K562 (cell line): ENCODE data around the gene ZC3H12A. TPM values are rescaled to one million over a fixed set of nuclear protein-coding genes. Genes with fewer than 3 reads are reported as not detected.
A peak's percentile ranks its signal among the peaks of the same experiment; 100 is the strongest.

Source experiments
- ATAC-seq: fragments of 200-7000 bp; cut with Tn5 transposase; 3 replicates; pipeline ENCODE4 v1.9.1; 2020; ENCODE audit warnings: moderate library complexity
- Bru-seq: library from RNA; stranded (reverse); fragments of 400-500 nt; gene quantifications from one replicate; lab custom pipeline; 2021; lab: Mats Ljungman, UMichigan
- BruChase-seq, 2 experiments: library from RNA; stranded (reverse); fragments of 400-500 nt; gene quantifications; one replicate each; lab custom pipeline; 2021; lab: Mats Ljungman, UMichigan
- BruUV-seq: library from RNA; stranded (reverse); fragments of 400-500 nt; replicated peaks from 2 replicates; lab custom pipeline; 2021; lab: Mats Ljungman, UMichigan
- CTCF ChIA-PET: fragments of 300-600 bp; formaldehyde crosslinking; extraction: SDS; loops from one replicate; lab custom pipeline; 2021; ENCODE audit warnings: low intra/inter-chr PET ratio; lab: Yijun Ruan, JAX
- POLR2A ChIA-PET: fragments of 300-600, 350-650 bp; sonication (Branson Sonifier 250); formaldehyde crosslinking; extraction: SDS; loops from one replicate; lab custom pipeline; 2021; ENCODE audit warnings: antibody characterized with exemption, inconsistent platforms; lab: Yijun Ruan, JAX
- DNase-seq, 4 experiments: peaks; one replicate each; pipeline versions ENCODE4 v3.0.0 to v3.0.0-alpha.2; 2011 to 2018; ENCODE audit warnings: low spot score in 3 of 4, mixed read lengths in 3 of 4; ENCODE audit errors: extremely low read depth in 1 of 4
- FAIRE-seq: peaks from 2 replicates; lab custom pipeline; 2011; peaks lifted over from hg19 to GRCh38; lab: Jason Lieb, UNC
- H2AFZ ChIP-seq: 2 replicates; pipeline ENCODE4 v1.6.0; 2011; ENCODE audit warnings: low read depth, low read length, control low read depth, inconsistent platforms
- H3K27ac ChIP-seq: fragments of 200-600 bp; 3 replicates; pipeline ENCODE4 v1.8.0; 2011; ENCODE audit warnings: low read depth, mild to moderate bottlenecking, control low read depth, inconsistent platforms, low read length, moderate library complexity, mixed read lengths; ENCODE audit errors: extremely low read depth
- H3K27me3 ChIP-seq, 2 experiments: fragments of 300-600 bp in 1 of 2; 2 replicates in 1 of 2; 3 replicates in 1 of 2; pipeline versions ENCODE4 v1.6.0 to v1.8.0; 2011; ENCODE audit warnings: inconsistent platforms in 2 of 2, low read length in 2 of 2, mild to moderate bottlenecking in 1 of 2, mixed read lengths in 1 of 2, moderate library complexity in 1 of 2; ENCODE audit not compliant: control insufficient read depth in 2 of 2, insufficient read depth in 2 of 2
- H3K36me3 ChIP-seq: fragments of 300-600 bp; 3 replicates; pipeline ENCODE4 v1.8.0; 2011; ENCODE audit warnings: mild to moderate bottlenecking, low read length, inconsistent platforms; ENCODE audit not compliant: control insufficient read depth, insufficient read depth
- H3K4me1 ChIP-seq, 2 experiments: fragments of 200-600 bp in 1 of 2; replicated peaks in 1 of 2; 2 replicates in 1 of 2; 3 replicates in 1 of 2; pipeline versions ENCODE4 v1.5.1 to v1.8.0; 2011; ENCODE audit warnings: inconsistent platforms in 2 of 2, low read length in 2 of 2, mild to moderate bottlenecking in 1 of 2, mixed read lengths in 1 of 2, moderate library complexity in 1 of 2; ENCODE audit not compliant: control insufficient read depth in 2 of 2, insufficient read depth in 2 of 2
- H3K4me2 ChIP-seq: 2 replicates; pipeline ENCODE4 v1.6.1; 2011; ENCODE audit warnings: low read length, control low read depth, inconsistent platforms, mixed read lengths; ENCODE audit not compliant: insufficient read depth
- H3K4me3 ChIP-seq: fragments of 200-600 bp; sonication (generic), shearing (Covaris generic); 2 replicates; pipeline ENCODE4 v1.5.1; 2016; ENCODE audit warnings: control low read depth, inconsistent platforms
- H3K79me2 ChIP-seq: fragments of 200-600 bp; 3 replicates; pipeline ENCODE4 v1.8.0; 2011; ENCODE audit warnings: low read length, inconsistent platforms; ENCODE audit not compliant: control insufficient read depth, insufficient read depth
- H3K9ac ChIP-seq, 2 experiments: 2 replicates each; pipeline versions ENCODE4 v1.6.0 to v1.6.1; 2011; ENCODE audit warnings: low read depth in 2 of 2, low read length in 2 of 2, control low read depth in 1 of 2, inconsistent platforms in 1 of 2, mild to moderate bottlenecking in 1 of 2, mixed read lengths in 1 of 2; ENCODE audit not compliant: insufficient read depth in 1 of 2
- H3K9me1 ChIP-seq: one replicate; pipeline ENCODE4 v1.6.0; 2011; ENCODE audit warnings: inconsistent platforms, mild to moderate bottlenecking, low read length, moderate library complexity; ENCODE audit not compliant: control insufficient read depth, insufficient read depth
- H3K9me3 ChIP-seq: replicated peaks from 2 replicates; pipeline ENCODE4 v1.5.1; 2011; ENCODE audit warnings: low read depth, low read length, inconsistent platforms; ENCODE audit not compliant: control insufficient read depth, insufficient read depth
- H4K20me1 ChIP-seq: replicated peaks from 2 replicates; pipeline ENCODE4 v1.6.1; 2011; ENCODE audit warnings: low read length, inconsistent platforms, mixed read lengths; ENCODE audit not compliant: control insufficient read depth, insufficient read depth
- CCNT2 ChIP-seq: IDR thresholded peaks from 2 replicates; pipeline ENCODE4 v1.6.1; 2011; ENCODE audit warnings: borderline replicate concordance, low read depth, mild to moderate bottlenecking, moderate library complexity, mixed read lengths, low read length; ENCODE audit not compliant: insufficient read length; ENCODE audit errors: extremely low read depth
- DDX20 ChIP-seq: fragments of 450-650 bp; IDR thresholded peaks from 2 replicates; pipeline ENCODE4 v1.6.1; 2016; ENCODE audit warnings: missing genetic modification characterization, low read depth, mild to moderate bottlenecking, missing compliant biosample characterization, moderate library complexity
- FOXM1 ChIP-seq, 2 experiments: fragments of 450-650 bp in 1 of 2; sonication (generic) in 1 of 2; formaldehyde crosslinking in 1 of 2; IDR thresholded peaks; 2 replicates each; pipeline versions ENCODE4 v1.6.1 to v1.9.0; 2017 to 2022; ENCODE audit warnings: low read depth in 2 of 2, mild to moderate bottlenecking in 2 of 2, missing genetic modification reagents in 1 of 2, moderate library complexity in 1 of 2
- MTF1 ChIP-seq: fragments of 250-450 bp; sonication (Bioruptor Pico); IDR thresholded peaks from 2 replicates; pipeline ENCODE4 v1.9.0; 2021; ENCODE audit warnings: moderate library complexity, mild to moderate bottlenecking, inconsistent platforms, borderline replicate concordance
- NONO ChIP-seq, 2 experiments: fragments of 200-400 bp in 1 of 2; fragments of 450-650 bp in 1 of 2; formaldehyde crosslinking in 1 of 2; IDR thresholded peaks; 2 replicates each; pipeline ENCODE4 v1.6.1; 2017; ENCODE audit warnings: low read depth in 2 of 2, mild to moderate bottlenecking in 2 of 2, moderate library complexity in 2 of 2, low read length in 1 of 2
- POLR2A ChIP-seq: fragments of 450-650 bp; conservative IDR thresholded peaks from 2 replicates; pipeline ENCODE4 v1.6.1; 2016
- TAL1 ChIP-seq: fragments of 450-650 bp; IDR thresholded peaks from 2 replicates; pipeline ENCODE4 v1.6.1; 2016; ENCODE audit warnings: mild to moderate bottlenecking
- TCF7 ChIP-seq: sonication (generic); IDR thresholded peaks from 2 replicates; pipeline ENCODE4 v1.6.1; 2016; ENCODE audit warnings: antibody characterized with exemption, borderline replicate concordance
- ZNF23 ChIP-seq: fragments of 250-450 bp; sonication (Bioruptor Pico); IDR thresholded peaks from 2 replicates; pipeline ENCODE4 v1.4.0; 2020; ENCODE audit warnings: mild to moderate bottlenecking
- WGBS: fragments of 100-300 bp; shearing (Covaris generic); methylation state at CpG from one replicate; pipeline ENCODE4 v1.1.6; 2016; ENCODE audit warnings: low coverage, mixed read lengths; ENCODE audit not compliant: insufficient coverage; ENCODE audit errors: missing lambda C conversion rate; 5-methylcytosine and 5-hydroxymethylcytosine counted together
- in situ Hi-C: fragments of 300-500 bp; cut with MboI; formaldehyde crosslinking; loops from 4 replicates; pipeline ENCODE4 v1.15.0; 2018; ENCODE audit warnings: inconsistent platforms, mixed read lengths
- intact Hi-C: fragments of 100-400 bp; cut with micrococcal nuclease; formaldehyde crosslinking; loops from 2 replicates; pipeline ENCODE4 v1.14.2; 2022
- long read RNA-seq, 3 experiments: library from polyadenylated mRNA in 2 of 3; library from RNA in 1 of 3; unstranded in 2 of 3; stranded (forward) in 1 of 3; transcript quantifications; one replicate each; pipeline ENCODE4 v2.0.0, GENCODE V29; 2019 to 2022
- polyA minus RNA-seq, 3 experiments: library from RNA; depleted of rRNA, polyadenylated mRNA; stranded (reverse); fragments of >200 nt; gene quantifications; 2 replicates each; pipeline ENCODE4 v1.2.3, GENCODE V29; 2011
- polyA plus RNA-seq, 8 experiments: library from polyadenylated mRNA; depleted of rRNA in 4 of 8; stranded (reverse) in 5 of 8; unstranded in 3 of 8; fragments of >200 nt; fragmentation: Nextera tagmentation in 2 of 8; fragmentation: Illumina TruSeq in 1 of 8; extraction: Ambion mirVana in 2 of 8; extraction: Trizol in 1 of 8; gene quantifications; 2 replicates each; pipeline versions ENCODE4 v1.2.1 to v1.2.3, GENCODE V29; 2011 to 2014; ENCODE audit warnings: inconsistent platforms in 1 of 8, missing spikeins in 1 of 8
- total RNA-seq, 7 experiments: library from RNA; depleted of rRNA in 6 of 7; stranded (reverse); fragments of >200 nt in 6 of 7; fragmentation: Illumina TruSeq in 2 of 7; extraction: Trizol in 2 of 7; gene quantifications; 2 replicates each; pipeline versions ENCODE4 v1.2.1 to v1.2.3, GENCODE V29; 2011 to 2021; ENCODE audit warnings: low replicate concordance in 1 of 7
- TF ChIP-seq, protein P1 (sequence below): sonication (generic); formaldehyde crosslinking; IDR thresholded peaks from 2 replicates; pipeline ENCODE4 v1.8.0; 2022; ENCODE audit warnings: missing genetic modification reagents, mild to moderate bottlenecking, borderline replicate concordance
- TF ChIP-seq, protein P2 (sequence below): sonication (generic); formaldehyde crosslinking; IDR thresholded peaks from 2 replicates; pipeline ENCODE4 v1.8.1; 2023; ENCODE audit warnings: mild to moderate bottlenecking, missing genetic modification reagents

Gene ZC3H12A
- 19.0 and 54.2 TPM in 2 replicates for total RNA-seq (2011; cell fraction: chromatin; rRNA removed; ENCODE audit: low replicate concordance)
- total RNA-seq (2011; cell fraction: nucleolus; rRNA removed) = 40.7 and 45.7 TPM in 2 replicates
- 23.7 and 24.1 TPM in 2 replicates for total RNA-seq (2011; cell fraction: nucleoplasm; rRNA removed)
- 9.3 and 9.4 TPM in 2 replicates for total RNA-seq (2014; rRNA removed)
- 1.2 and 1.7 TPM in 2 replicates for total RNA-seq (2014; rRNA removed; fragmentation: Illumina TruSeq; extraction: Trizol)
- 6.7 and 7.1 TPM in 2 replicates for total RNA-seq (2015; rRNA removed; fragmentation: Illumina TruSeq; extraction: Trizol)
- 9.4 and 11.4 TPM in 2 replicates for total RNA-seq (2021)
- polyA plus RNA-seq (2011; rRNA removed) = 7.0 and 8.6 TPM in 2 replicates
- polyA plus RNA-seq (2011; cell fraction: cytosol; rRNA removed) = 8.3 and 15.3 TPM in 2 replicates
- polyA plus RNA-seq (2011; cell fraction: nucleus; rRNA removed) = 27.9 and 51.1 TPM in 2 replicates
- polyA plus RNA-seq (2012) = 6.1 and 10.9 TPM in 2 replicates
- 4.9 and 6.5 TPM in 2 replicates for polyA plus RNA-seq (2014; fragmentation: Illumina TruSeq; extraction: Trizol)
- polyA plus RNA-seq (2014; fragmentation: Nextera tagmentation; extraction: Ambion mirVana) = under 1 TPM; 0.14 to 0.22 TPM
- 9.1 and 11.1 TPM in 2 replicates for polyA plus RNA-seq (2014; rRNA removed)
- 4.5 and 9.7 TPM in 2 replicates for polyA minus RNA-seq (2011; rRNA and poly(A)+ RNA removed)
- polyA minus RNA-seq (2011; cell fraction: cytosol; rRNA and poly(A)+ RNA removed) = 9.2 and 11.9 TPM in 2 replicates
- 23.2 and 24.4 TPM in 2 replicates for polyA minus RNA-seq (2011; cell fraction: nucleus; rRNA and poly(A)+ RNA removed)
- Bru-seq, nascent RNA = percentile 93 among the genes with signal in this experiment
- BruChase-seq, experiment 1, labeled RNA remaining after a 2-hour chase = percentile 76 among the genes with signal in this experiment
- percentile 77 among the genes with signal in this experiment for BruChase-seq, experiment 2, labeled RNA remaining after a 6-hour chase
- long read RNA-seq, experiment 1, partial matches to known transcripts = 1 of 12 reads
- long read RNA-seq, experiment 1, other reads (novel, unspliced or antisense) = 9 of 12 reads
- long read RNA-seq, experiment 2, partial matches to known transcripts = 2 of 8 reads
- long read RNA-seq, experiment 2, other reads (novel, unspliced or antisense) = 4 of 8 reads
- long read RNA-seq, experiment 3, partial matches to known transcripts = 0 of 3 reads
- long read RNA-seq, experiment 3, other reads (novel, unspliced or antisense) = 3 of 3 reads

GRCh38 chr1:37474046-37474696 is at the start of gene ZC3H12A:
Gene ZC3H12A (plus strand): TSS chr1:37474580. CDS start chr1:37475497, 917 bp downstream.
- Histone ChIP-seq H3K27ac (peak within 1 kb of the TSS; percentile 94), H3K79me2 (peaks cover 48% of the 10 kb centered on the region), H3K4me2 (peak within 1 kb of the TSS; percentile 96), H2AFZ (peak within 1 kb of the TSS; percentile 91), H3K9ac (peak within 1 kb of the TSS; percentile 86 to 98), H3K36me3 (peaks cover 38% of the 10 kb centered on the region), H4K20me1 (peaks cover 35% of the 10 kb centered on the region), H3K4me1 (peaks cover 52 to 62% of the 10 kb centered on the region in 2 experiments), H3K9me3 (no peaks in the 10 kb centered on the region), H3K27me3 (0 out of 5 replicates have a peak, but pooled peaks cover 0 to 3% of the 10 kb centered on the region in 2 experiments), H3K4me3 (peak within 1 kb of the TSS; percentile 77), H3K9me1 (peaks cover 7% of the 10 kb centered on the region)
- CTCF ChIA-PET = no interaction called here
- POLR2A ChIA-PET = interaction anchor here (0.6 to 7.6 kb wide), 15 partner anchors 9 to 642 kb away, joined by 3 to 118 read pairs (median 4); partner anchors contain the start of genes RSPO1 and SNIP1
- peak; percentile 87 for ATAC-seq
- DNase-seq = peak; percentile 96 to 99 (median 99)
- no TSS peak for BruUV-seq
- no peak for FAIRE-seq
- intact Hi-C loops (loop anchor here (10.0 kb wide), 1 partner anchor 81 kb away; the partner anchor contains the start of genes DNALI1 and SNIP1), in situ Hi-C loops (no loop called here)
- 1% methylated on average over 74 of the region's 78 CpGs for WGBS
- TF ChIP-seq ZNF23 (CRISPR knock-in tag) (no peak), DDX20 (tag) (no peak), TAL1 (no peak), TCF7 (no peak; the same call in 1 of the 2 replicates), CCNT2 (peak; percentile 73), MTF1 (CRISPR knock-in tag) (no peak), POLR2A (peak; percentile 83), NONO (IDR thresholded peaks at IDR 0.05; ENCODE audit: low read depth in 2 of 2, low read length in 1 of 2) (peak in 1 of 2 experiments; percentile 99; a peak in 3 of 4 replicates), FOXM1 (IDR thresholded peaks at IDR 0.05; ENCODE audit: low read depth) (no peak), FOXM1 (CRISPR knock-in tag; IDR thresholded peaks at IDR 0.05; ENCODE audit: low read depth) (no peak)
- TF ChIP-seq, protein P1, sequence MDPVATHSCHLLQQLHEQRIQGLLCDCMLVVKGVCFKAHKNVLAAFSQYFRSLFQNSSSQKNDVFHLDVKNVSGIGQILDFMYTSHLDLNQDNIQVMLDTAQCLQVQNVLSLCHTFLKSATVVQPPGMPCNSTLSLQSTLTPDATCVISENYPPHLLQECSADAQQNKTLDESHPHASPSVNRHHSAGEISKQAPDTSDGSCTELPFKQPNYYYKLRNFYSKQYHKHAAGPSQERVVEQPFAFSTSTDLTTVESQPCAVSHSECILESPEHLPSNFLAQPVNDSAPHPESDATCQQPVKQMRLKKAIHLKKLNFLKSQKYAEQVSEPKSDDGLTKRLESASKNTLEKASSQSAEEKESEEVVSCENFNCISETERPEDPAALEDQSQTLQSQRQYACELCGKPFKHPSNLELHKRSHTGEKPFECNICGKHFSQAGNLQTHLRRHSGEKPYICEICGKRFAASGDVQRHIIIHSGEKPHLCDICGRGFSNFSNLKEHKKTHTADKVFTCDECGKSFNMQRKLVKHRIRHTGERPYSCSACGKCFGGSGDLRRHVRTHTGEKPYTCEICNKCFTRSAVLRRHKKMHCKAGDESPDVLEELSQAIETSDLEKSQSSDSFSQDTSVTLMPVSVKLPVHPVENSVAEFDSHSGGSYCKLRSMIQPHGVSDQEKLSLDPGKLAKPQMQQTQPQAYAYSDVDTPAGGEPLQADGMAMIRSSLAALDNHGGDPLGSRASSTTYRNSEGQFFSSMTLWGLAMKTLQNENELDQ (CRISPR knock-in tag) = no peak
- TF ChIP-seq, protein P2, sequence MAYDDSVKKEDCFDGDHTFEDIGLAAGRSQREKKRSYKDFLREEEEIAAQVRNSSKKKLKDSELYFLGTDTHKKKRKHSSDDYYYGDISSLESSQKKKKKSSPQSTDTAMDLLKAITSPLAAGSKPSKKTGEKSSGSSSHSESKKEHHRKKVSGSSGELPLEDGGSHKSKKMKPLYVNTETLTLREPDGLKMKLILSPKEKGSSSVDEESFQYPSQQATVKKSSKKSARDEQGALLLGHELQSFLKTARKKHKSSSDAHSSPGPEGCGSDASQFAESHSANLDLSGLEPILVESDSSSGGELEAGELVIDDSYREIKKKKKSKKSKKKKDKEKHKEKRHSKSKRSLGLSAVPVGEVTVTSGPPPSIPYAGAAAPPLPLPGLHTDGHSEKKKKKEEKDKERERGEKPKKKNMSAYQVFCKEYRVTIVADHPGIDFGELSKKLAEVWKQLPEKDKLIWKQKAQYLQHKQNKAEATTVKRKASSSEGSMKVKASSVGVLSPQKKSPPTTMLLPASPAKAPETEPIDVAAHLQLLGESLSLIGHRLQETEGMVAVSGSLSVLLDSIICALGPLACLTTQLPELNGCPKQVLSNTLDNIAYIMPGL (CRISPR knock-in tag) = peak; percentile 52; the same call in 1 of the 2 replicates
